Hepatocyte (in vitro differentiated cells): ENCODE data around the gene BMAL1.

ENCODE experiments used
- CTCF ChIP-seq: fragments of 200-600 bp; sonication (generic); IDR thresholded peaks from 2 replicates; pipeline ENCODE4 v1.5.1; 2016; ENCODE audit warnings: antibody characterized with exemption, mild to moderate bottlenecking; ENCODE audit not compliant: poor library complexity
- EZH2 ChIP-seq: fragments of 200-600 bp; sonication (generic); IDR thresholded peaks from 2 replicates; pipeline ENCODE4 v1.6.1; 2016; ENCODE audit warnings: antibody characterized with exemption, mild to moderate bottlenecking, borderline replicate concordance
- EZH2phosphoT487 ChIP-seq: fragments of 200-600 bp; sonication (generic); IDR thresholded peaks from one replicate; pipeline ENCODE4 v1.6.1; 2018; ENCODE audit warnings: antibody characterized with exemption, mild to moderate bottlenecking, low read depth, moderate library complexity; ENCODE audit not compliant: unreplicated experiment, severe bottlenecking

GRCh38 chr11:13233173-13233745 is 44.3 kb upstream of the BMAL1 start:
- TF ChIP-seq CTCF (no peak), EZH2phosphoT487 (no peak), EZH2 (no peak)
